Stimulated activated naive CD8-positive, alpha-beta T cell treated with anti-CD3 and anti-CD28 coated beads, Interleukin-15, Interleukin-2, amounts not matched to agents 100 U/mL and 50 U/mL, for 24 hours (primary cell): ENCODE results near the gene TRIM23.
"Not testable (repeated sequence)": the region's sequence is repeated elsewhere in the genome, so short reads cannot be mapped to it uniquely, and the experiment has no call there.

ENCODE experiments used
- ATAC-seq: fragments of 150-1000 bp; cut with Tn5 transposase; one replicate; pipeline ENCODE4 v1.10.0; 2021
- DNase-seq: peaks from one replicate; pipeline ENCODE4 v3.0.0; 2021

The TRIM23 gene

GRCh38 chr5:65624025-65624570 lies at the start of gene TRIM23:
Gene TRIM23 (minus strand): TSS chr5:65624333. CDS start chr5:65624274, 59 bp downstream.
- peak; percentile 89 for DNase-seq

GRCh38 chr5:65672796-65673195 lies 48.7 kb upstream of the TRIM23 start:
- DNase-seq (no peak), ATAC-seq (no peak)

More at GRCh38 chr5:65624025-65624570, at the start of gene TRIM23:
- peak; percentile 99 for ATAC-seq

- ATAC-seq (no peak), DNase-seq (no peak)
Observed at GRCh38 chr5:65668696-65669095, 44.6 kb upstream of the TRIM23 start.

- no peak for DNase-seq
- no peak for ATAC-seq
Observed at GRCh38 chr5:65663804-65664521, 39.8 kb upstream of the TRIM23 start.

- no peak for ATAC-seq
- no peak for DNase-seq
Observed at GRCh38 chr5:65654713-65655112, 30.6 kb upstream of the TRIM23 start.

GRCh38 chr5:65651144-65651543 lies 27.0 kb upstream of the TRIM23 start:
- ATAC-seq (no peak), DNase-seq (no peak)

GRCh38 chr5:65647941-65648340 lies 23.8 kb upstream of the TRIM23 start:
- ATAC-seq (no peak), DNase-seq (no peak)

GRCh38 chr5:65646938-65647337 lies 22.8 kb upstream of the TRIM23 start:
- no peak for ATAC-seq
- no peak for DNase-seq

- no peak for ATAC-seq
- no peak for DNase-seq
Observed at GRCh38 chr5:65640240-65640639, 16.1 kb upstream of the TRIM23 start.

GRCh38 chr5:65630981-65631380 lies 6.8 kb upstream of the TRIM23 start:
- ATAC-seq = no peak
- DNase-seq = no peak

- ATAC-seq = no peak
- no peak for DNase-seq
Observed at GRCh38 chr5:65625743-65626142, 1.6 kb upstream of the TRIM23 start.

GRCh38 chr5:65624571-65625555 lies 730 bp upstream of the TRIM23 start, which contains the start of the genes SHLD3 and TRAPPC13:
Gene SHLD3 (plus strand): TSS chr5:65625027. CDS start chr5:65629588, 4,561 bp downstream.
Gene TRAPPC13 (plus strand): TSS chr5:65625027. CDS start chr5:65625061, 34 bp downstream.
- ATAC-seq (peak; percentile 85), DNase-seq (peak; percentile 80)

GRCh38 chr5:65623482-65623881 lies 651 bp downstream of the TRIM23 start:
- DNase-seq (no peak), ATAC-seq (no peak)

GRCh38 chr5:65621961-65622360 lies 2.2 kb downstream of the TRIM23 start:
- not testable (repeated sequence) for ATAC-seq, DNase-seq

- DNase-seq (no peak), ATAC-seq (no peak)
Observed at GRCh38 chr5:65620021-65620420, 4.1 kb downstream of the TRIM23 start.

- DNase-seq = no peak
- no peak for ATAC-seq
Observed at GRCh38 chr5:65612298-65612907, 11.7 kb downstream of the TRIM23 start.

GRCh38 chr5:65611524-65611923 lies 12.6 kb downstream of the TRIM23 start:
- no peak for DNase-seq
- ATAC-seq = no peak

- DNase-seq, ATAC-seq: not testable (repeated sequence)
Observed at GRCh38 chr5:65601761-65602160, 22.4 kb downstream of the TRIM23 start.

- no peak for DNase-seq
- ATAC-seq = no peak
Observed at GRCh38 chr5:65588694-65589093, 35.4 kb downstream of the TRIM23 start.

- ATAC-seq (no peak), DNase-seq (no peak)
Observed at GRCh38 chr5:65577141-65577540, 47.0 kb downstream of the TRIM23 start.

- DNase-seq (no peak), ATAC-seq (no peak)
Observed at GRCh38 chr5:65570598-65571226, 53.4 kb downstream of the TRIM23 start.

GRCh38 chr5:65566505-65566904 lies 57.6 kb downstream of the TRIM23 start:
- ATAC-seq (no peak), DNase-seq (no peak)
